ENCODE measurements around the gene MMAB.

The MMAB gene

GRCh38 chr12:109572506-109572845 lies 828 bp downstream of the MMAB start:
- TF ChIP-seq CTCF (IDR thresholded peaks at IDR 0.05; ENCODE audit: low read length, missing control alignments): no peak
- H3K4me3 ChIP-seq (replicated peaks; ENCODE audit: low read depth, low read length): peak overlapping the region; percentile 88
- DNase-seq (ENCODE audit: low read depth): no peak

GRCh38 chr12:109571773-109572505 lies 1.4 kb downstream of the MMAB start:
- DNase-seq (ENCODE audit: low read depth): no peak
- no peak for TF ChIP-seq CTCF (IDR thresholded peaks at IDR 0.05; ENCODE audit: low read length, missing control alignments)
- no peak overlapping the region for H3K4me3 ChIP-seq (replicated peaks; ENCODE audit: low read depth, low read length)

- TF ChIP-seq CTCF (IDR thresholded peaks at IDR 0.05; ENCODE audit: low read length, missing control alignments): no peak
- H3K4me3 ChIP-seq (replicated peaks; ENCODE audit: low read depth, low read length): no peak overlapping the region
- DNase-seq (ENCODE audit: low read depth): no peak
Measured at GRCh38 chr12:109568486-109568885, 4.8 kb downstream of the MMAB start.

GRCh38 chr12:109567967-109568366 lies 5.3 kb downstream of the MMAB start:
- no peak for TF ChIP-seq CTCF (IDR thresholded peaks at IDR 0.05; ENCODE audit: low read length, missing control alignments)
- no peak overlapping the region for H3K4me3 ChIP-seq (replicated peaks; ENCODE audit: low read depth, low read length)
- no peak for DNase-seq (ENCODE audit: low read depth)

GRCh38 chr12:109567296-109567695 lies 6.0 kb downstream of the MMAB start:
- no peak for TF ChIP-seq CTCF (IDR thresholded peaks at IDR 0.05; ENCODE audit: low read length, missing control alignments)
- DNase-seq (ENCODE audit: low read depth): no peak
- no peak overlapping the region for H3K4me3 ChIP-seq (replicated peaks; ENCODE audit: low read depth, low read length)

GRCh38 chr12:109566424-109566823 lies 6.9 kb downstream of the MMAB start:
- no peak for DNase-seq (ENCODE audit: low read depth)
- TF ChIP-seq CTCF (IDR thresholded peaks at IDR 0.05; ENCODE audit: low read length, missing control alignments): no peak
- H3K4me3 ChIP-seq (replicated peaks; ENCODE audit: low read depth, low read length): no peak overlapping the region

Measured in fibroblast of pulmonary artery (primary cell).